Lower leg skin (tissue), 3 donors: Measurements from ENCODE around the gene RBBP8.

Experiments
- POLR2A ChIP-seq, 2 donors: fragments of 450-650 bp; IDR thresholded peaks; one replicate each; pipeline ENCODE4 v1.6.1; 2016 to 2017; ENCODE audit warnings: antibody characterized with exemption in 2 of 2, mild to moderate bottlenecking in 1 of 2, moderate library complexity in 1 of 2
- TF ChIP-seq, protein P1 (sequence below), 3 donors: fragments of 450-650 bp; IDR thresholded peaks; one replicate each; pipeline ENCODE4 v1.5.1; 2016; ENCODE audit warnings: antibody characterized with exemption in 3 of 3, mild to moderate bottlenecking in 3 of 3, moderate library complexity in 2 of 3

DNA sequence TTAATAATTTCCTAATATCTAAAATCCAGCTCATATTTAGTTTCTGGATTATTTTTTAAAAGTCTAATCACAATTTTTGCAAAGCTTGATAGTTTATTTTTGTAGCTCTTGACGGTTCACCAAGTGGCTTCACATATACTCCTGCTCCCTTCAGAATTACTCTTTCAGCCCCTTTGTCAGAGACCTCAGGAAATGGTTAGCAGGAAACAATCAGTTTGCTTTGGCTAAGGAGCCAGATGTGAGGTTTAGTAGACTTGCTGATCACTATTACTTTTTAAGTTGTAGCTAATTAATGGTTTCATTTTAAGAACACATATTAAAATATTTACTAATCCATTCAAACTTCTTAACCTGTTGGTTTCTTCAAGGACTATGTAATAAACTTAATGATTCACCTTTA is 2.3 kb downstream of the RBBP8 start:
- TF ChIP-seq, protein P1, sequence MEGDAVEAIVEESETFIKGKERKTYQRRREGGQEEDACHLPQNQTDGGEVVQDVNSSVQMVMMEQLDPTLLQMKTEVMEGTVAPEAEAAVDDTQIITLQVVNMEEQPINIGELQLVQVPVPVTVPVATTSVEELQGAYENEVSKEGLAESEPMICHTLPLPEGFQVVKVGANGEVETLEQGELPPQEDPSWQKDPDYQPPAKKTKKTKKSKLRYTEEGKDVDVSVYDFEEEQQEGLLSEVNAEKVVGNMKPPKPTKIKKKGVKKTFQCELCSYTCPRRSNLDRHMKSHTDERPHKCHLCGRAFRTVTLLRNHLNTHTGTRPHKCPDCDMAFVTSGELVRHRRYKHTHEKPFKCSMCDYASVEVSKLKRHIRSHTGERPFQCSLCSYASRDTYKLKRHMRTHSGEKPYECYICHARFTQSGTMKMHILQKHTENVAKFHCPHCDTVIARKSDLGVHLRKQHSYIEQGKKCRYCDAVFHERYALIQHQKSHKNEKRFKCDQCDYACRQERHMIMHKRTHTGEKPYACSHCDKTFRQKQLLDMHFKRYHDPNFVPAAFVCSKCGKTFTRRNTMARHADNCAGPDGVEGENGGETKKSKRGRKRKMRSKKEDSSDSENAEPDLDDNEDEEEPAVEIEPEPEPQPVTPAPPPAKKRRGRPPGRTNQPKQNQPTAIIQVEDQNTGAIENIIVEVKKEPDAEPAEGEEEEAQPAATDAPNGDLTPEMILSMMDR (IDR thresholded peaks at IDR 0.05) = no peak
- TF ChIP-seq POLR2A (IDR thresholded peaks at IDR 0.05) = no peak
